K562 (cell line): ENCODE data around the gene RNF213. TPM values are rescaled to one million over a fixed set of nuclear protein-coding genes. Genes with fewer than 3 reads are reported as not detected.

Experiments
- ATAC-seq: fragments of 200-7000 bp; cut with Tn5 transposase; 3 replicates; pipeline ENCODE4 v1.9.1; 2020; ENCODE audit warnings: moderate library complexity
- BruUV-seq: library from RNA; stranded (reverse); fragments of 400-500 nt; replicated peaks from 2 replicates; lab custom pipeline; 2021; lab: Mats Ljungman, UMichigan
- CTCF ChIA-PET: fragments of 300-600 bp; formaldehyde crosslinking; extraction: SDS; loops from one replicate; lab custom pipeline; 2021; ENCODE audit warnings: low intra/inter-chr PET ratio; lab: Yijun Ruan, JAX
- POLR2A ChIA-PET: fragments of 300-600, 350-650 bp; sonication (Branson Sonifier 250); formaldehyde crosslinking; extraction: SDS; loops from one replicate; lab custom pipeline; 2021; ENCODE audit warnings: antibody characterized with exemption, inconsistent platforms; lab: Yijun Ruan, JAX
- DNase-seq, 4 experiments: peaks; one replicate each; pipeline versions ENCODE4 v3.0.0 to v3.0.0-alpha.2; 2011 to 2018; ENCODE audit warnings: low spot score in 3 of 4, mixed read lengths in 3 of 4; ENCODE audit errors: extremely low read depth in 1 of 4
- FAIRE-seq: peaks from 2 replicates; lab custom pipeline; 2011; peaks lifted over from hg19 to GRCh38; lab: Jason Lieb, UNC
- H2AFZ ChIP-seq: 2 replicates; pipeline ENCODE4 v1.6.0; 2011; ENCODE audit warnings: low read depth, low read length, control low read depth, inconsistent platforms
- H3K27ac ChIP-seq: fragments of 200-600 bp; 3 replicates; pipeline ENCODE4 v1.8.0; 2011; ENCODE audit warnings: low read depth, mild to moderate bottlenecking, control low read depth, inconsistent platforms, low read length, moderate library complexity, mixed read lengths; ENCODE audit errors: extremely low read depth
- H3K27me3 ChIP-seq, 2 experiments: fragments of 300-600 bp in 1 of 2; 2 replicates in 1 of 2; 3 replicates in 1 of 2; pipeline versions ENCODE4 v1.6.0 to v1.8.0; 2011; ENCODE audit warnings: inconsistent platforms in 2 of 2, low read length in 2 of 2, mild to moderate bottlenecking in 1 of 2, mixed read lengths in 1 of 2, moderate library complexity in 1 of 2; ENCODE audit not compliant: control insufficient read depth in 2 of 2, insufficient read depth in 2 of 2
- H3K36me3 ChIP-seq: fragments of 300-600 bp; 3 replicates; pipeline ENCODE4 v1.8.0; 2011; ENCODE audit warnings: mild to moderate bottlenecking, low read length, inconsistent platforms; ENCODE audit not compliant: control insufficient read depth, insufficient read depth
- H3K4me1 ChIP-seq, 2 experiments: fragments of 200-600 bp in 1 of 2; replicated peaks in 1 of 2; 2 replicates in 1 of 2; 3 replicates in 1 of 2; pipeline versions ENCODE4 v1.5.1 to v1.8.0; 2011; ENCODE audit warnings: inconsistent platforms in 2 of 2, low read length in 2 of 2, mild to moderate bottlenecking in 1 of 2, mixed read lengths in 1 of 2, moderate library complexity in 1 of 2; ENCODE audit not compliant: control insufficient read depth in 2 of 2, insufficient read depth in 2 of 2
- H3K4me2 ChIP-seq: 2 replicates; pipeline ENCODE4 v1.6.1; 2011; ENCODE audit warnings: low read length, control low read depth, inconsistent platforms, mixed read lengths; ENCODE audit not compliant: insufficient read depth
- H3K4me3 ChIP-seq: fragments of 200-600 bp; sonication (generic), shearing (Covaris generic); 2 replicates; pipeline ENCODE4 v1.5.1; 2016; ENCODE audit warnings: control low read depth, inconsistent platforms
- H3K79me2 ChIP-seq: fragments of 200-600 bp; 3 replicates; pipeline ENCODE4 v1.8.0; 2011; ENCODE audit warnings: low read length, inconsistent platforms; ENCODE audit not compliant: control insufficient read depth, insufficient read depth
- H3K9ac ChIP-seq, 2 experiments: 2 replicates each; pipeline versions ENCODE4 v1.6.0 to v1.6.1; 2011; ENCODE audit warnings: low read depth in 2 of 2, low read length in 2 of 2, control low read depth in 1 of 2, inconsistent platforms in 1 of 2, mild to moderate bottlenecking in 1 of 2, mixed read lengths in 1 of 2; ENCODE audit not compliant: insufficient read depth in 1 of 2
- H3K9me1 ChIP-seq: one replicate; pipeline ENCODE4 v1.6.0; 2011; ENCODE audit warnings: inconsistent platforms, mild to moderate bottlenecking, low read length, moderate library complexity; ENCODE audit not compliant: control insufficient read depth, insufficient read depth
- H3K9me3 ChIP-seq: replicated peaks from 2 replicates; pipeline ENCODE4 v1.5.1; 2011; ENCODE audit warnings: low read depth, low read length, inconsistent platforms; ENCODE audit not compliant: control insufficient read depth, insufficient read depth
- H4K20me1 ChIP-seq: replicated peaks from 2 replicates; pipeline ENCODE4 v1.6.1; 2011; ENCODE audit warnings: low read length, inconsistent platforms, mixed read lengths; ENCODE audit not compliant: control insufficient read depth, insufficient read depth
- BACH1 ChIP-seq: fragments of 200-800 bp; sonication (Bioruptor generic); IDR thresholded peaks from 2 replicates; pipeline ENCODE4 v1.6.1; 2016; ENCODE audit warnings: missing genetic modification characterization, missing compliant biosample characterization
- JUND ChIP-seq, 2 experiments: IDR thresholded peaks; 2 replicates in 1 of 2; 3 replicates in 1 of 2; pipeline ENCODE4 v1.6.1; 2011; ENCODE audit warnings: borderline replicate concordance in 2 of 2, low read depth in 2 of 2, low read length in 2 of 2, improper control_type of control experiment in 1 of 2, missing biosample characterization in 1 of 2, missing genetic modification characterization in 1 of 2, missing genetic modification reagents in 1 of 2
- L3MBTL2 ChIP-seq: fragments of 450-650 bp; IDR thresholded peaks from 2 replicates; pipeline ENCODE4 v1.6.1; 2016; ENCODE audit warnings: mild to moderate bottlenecking, moderate library complexity
- MYC ChIP-seq, 2 experiments: fragments of 250-450 bp in 1 of 2; sonication (Bioruptor Pico) in 1 of 2; IDR thresholded peaks; 2 replicates each; pipeline versions ENCODE4 v1.5.1 to v1.6.1; 2012 to 2021; ENCODE audit warnings: low read depth in 2 of 2, borderline replicate concordance in 1 of 2, improper control_type of control experiment in 1 of 2, low read length in 1 of 2, mild to moderate bottlenecking in 1 of 2, moderate library complexity in 1 of 2
- PHF21A ChIP-seq: fragments of 450-650 bp; IDR thresholded peaks from 2 replicates; pipeline ENCODE4 v1.6.1; 2017; ENCODE audit warnings: low read depth, borderline replicate concordance
- TCF3 ChIP-seq: sonication (generic); formaldehyde crosslinking; IDR thresholded peaks from 2 replicates; pipeline ENCODE4 v1.4.0; 2020; ENCODE audit warnings: mild to moderate bottlenecking, missing genetic modification reagents
- TCFL5 ChIP-seq: fragments of 250-450 bp; sonication (Bioruptor Pico); conservative IDR thresholded peaks from 2 replicates; pipeline ENCODE4 v1.6.1; 2021; ENCODE audit warnings: mild to moderate bottlenecking, moderate library complexity, matching md5 sums
- U2AF2 ChIP-seq: fragments of 200-400 bp; formaldehyde crosslinking; optimal IDR thresholded peaks from 2 replicates; pipeline ENCODE3; 2017; ENCODE audit warnings: low read depth, mild to moderate bottlenecking, low read length
- ZBTB7A ChIP-seq: IDR thresholded peaks from 2 replicates; pipeline ENCODE4 v1.6.1; 2011; ENCODE audit warnings: low read depth, mild to moderate bottlenecking, low read length, moderate library complexity, borderline replicate concordance; ENCODE audit not compliant: control insufficient read depth
- ZNF707 ChIP-seq: fragments of 250-450 bp; sonication (Bioruptor Pico); conservative IDR thresholded peaks from 2 replicates; pipeline ENCODE4 v1.8.0; 2022; ENCODE audit warnings: inconsistent platforms, mild to moderate bottlenecking, moderate library complexity
- WGBS: fragments of 100-300 bp; shearing (Covaris generic); methylation state at CpG from one replicate; pipeline ENCODE4 v1.1.6; 2016; ENCODE audit warnings: low coverage, mixed read lengths; ENCODE audit not compliant: insufficient coverage; ENCODE audit errors: missing lambda C conversion rate; 5-methylcytosine and 5-hydroxymethylcytosine counted together
- in situ Hi-C: fragments of 300-500 bp; cut with MboI; formaldehyde crosslinking; loops from 4 replicates; pipeline ENCODE4 v1.15.0; 2018; ENCODE audit warnings: inconsistent platforms, mixed read lengths
- intact Hi-C: fragments of 100-400 bp; cut with micrococcal nuclease; formaldehyde crosslinking; loops from 2 replicates; pipeline ENCODE4 v1.14.2; 2022
- polyA plus RNA-seq, 8 experiments: library from polyadenylated mRNA; depleted of rRNA in 4 of 8; stranded (reverse) in 5 of 8; unstranded in 3 of 8; fragments of >200 nt; fragmentation: Nextera tagmentation in 2 of 8; fragmentation: Illumina TruSeq in 1 of 8; extraction: Ambion mirVana in 2 of 8; extraction: Trizol in 1 of 8; gene quantifications; 2 replicates each; pipeline versions ENCODE4 v1.2.1 to v1.2.3, GENCODE V29; 2011 to 2014; ENCODE audit warnings: inconsistent platforms in 1 of 8, missing spikeins in 1 of 8
- total RNA-seq, 7 experiments: library from RNA; depleted of rRNA in 6 of 7; stranded (reverse); fragments of >200 nt in 6 of 7; fragmentation: Illumina TruSeq in 2 of 7; extraction: Trizol in 2 of 7; gene quantifications; 2 replicates each; pipeline versions ENCODE4 v1.2.1 to v1.2.3, GENCODE V29; 2011 to 2021; ENCODE audit warnings: low replicate concordance in 1 of 7

Gene RNF213
- total and polyA plus RNA-seq, 9 of the 15 experiments (the other 6 are each of a cell fraction or from before 2014, with no cell fraction given) = 5.3 to 33.6 (median 17.9) TPM

- Histone ChIP-seq H2AFZ (no peak overlapping the region), H3K4me1 (peaks cover 9 to 49% of the 10 kb centered on the region in 2 experiments; a peak in 4 of 5 replicates), H3K9me3 (no peaks in the 10 kb centered on the region), H3K4me3 (no peak overlapping the region), H3K79me2 (peaks cover 3% of the 10 kb centered on the region; the same call in 1 of the 3 replicates), H3K27ac (no peak overlapping the region), H3K9me1 (no peaks in the 10 kb centered on the region), H3K4me2 (no peak overlapping the region), H3K36me3 (no peaks in the 10 kb centered on the region), H3K9ac (peak overlapping the region in 1 of 2 experiments; percentile 67; a peak in 2 of 4 replicates), H4K20me1 (no peaks in the 10 kb centered on the region), H3K27me3 (no peaks in the 10 kb centered on the region)
- ChIA-PET CTCF (no interaction called here), POLR2A (no interaction called here)
- in situ Hi-C loops (no loop called here), intact Hi-C loops (no loop called here)
- FAIRE-seq = no peak
- TF ChIP-seq ZBTB7A (no peak), L3MBTL2 (no peak), MYC (IDR thresholded peaks at IDR 0.05; ENCODE audit: low read depth, low read length) (no peak), MYC (CRISPR knock-in tag; IDR thresholded peaks at IDR 0.05; ENCODE audit: borderline replicate concordance, low read depth) (no peak), TCFL5 (CRISPR knock-in tag) (no peak), TCF3 (CRISPR knock-in tag) (no peak), ZNF707 (no peak), BACH1 (tag) (no peak), PHF21A (no peak), JUND (IDR thresholded peaks at IDR 0.05; ENCODE audit: borderline replicate concordance, low read depth, low read length) (no peak), JUND (tag; IDR thresholded peaks at IDR 0.05; ENCODE audit: borderline replicate concordance, low read depth, low read length) (no peak), U2AF2 (no peak)
- no peak for DNase-seq
- BruUV-seq = no TSS peak
- 70% methylated on average over 18 of the region's 18 CpGs for WGBS
- ATAC-seq = no peak
Measured at GRCh38 chr17:80223142-80223815, 37.4 kb upstream of the RNF213 start.
